ENCODE data around the gene SENP5. TPM values are rescaled to one million over a fixed set of nuclear protein-coding genes. Genes with fewer than 3 reads are reported as not detected.
A peak's percentile ranks its signal among the peaks of the same experiment; 100 is the strongest.

Gene SENP5
- total RNA-seq, 1 experiment from 2014 or later, result 52.3 TPM

DNA sequence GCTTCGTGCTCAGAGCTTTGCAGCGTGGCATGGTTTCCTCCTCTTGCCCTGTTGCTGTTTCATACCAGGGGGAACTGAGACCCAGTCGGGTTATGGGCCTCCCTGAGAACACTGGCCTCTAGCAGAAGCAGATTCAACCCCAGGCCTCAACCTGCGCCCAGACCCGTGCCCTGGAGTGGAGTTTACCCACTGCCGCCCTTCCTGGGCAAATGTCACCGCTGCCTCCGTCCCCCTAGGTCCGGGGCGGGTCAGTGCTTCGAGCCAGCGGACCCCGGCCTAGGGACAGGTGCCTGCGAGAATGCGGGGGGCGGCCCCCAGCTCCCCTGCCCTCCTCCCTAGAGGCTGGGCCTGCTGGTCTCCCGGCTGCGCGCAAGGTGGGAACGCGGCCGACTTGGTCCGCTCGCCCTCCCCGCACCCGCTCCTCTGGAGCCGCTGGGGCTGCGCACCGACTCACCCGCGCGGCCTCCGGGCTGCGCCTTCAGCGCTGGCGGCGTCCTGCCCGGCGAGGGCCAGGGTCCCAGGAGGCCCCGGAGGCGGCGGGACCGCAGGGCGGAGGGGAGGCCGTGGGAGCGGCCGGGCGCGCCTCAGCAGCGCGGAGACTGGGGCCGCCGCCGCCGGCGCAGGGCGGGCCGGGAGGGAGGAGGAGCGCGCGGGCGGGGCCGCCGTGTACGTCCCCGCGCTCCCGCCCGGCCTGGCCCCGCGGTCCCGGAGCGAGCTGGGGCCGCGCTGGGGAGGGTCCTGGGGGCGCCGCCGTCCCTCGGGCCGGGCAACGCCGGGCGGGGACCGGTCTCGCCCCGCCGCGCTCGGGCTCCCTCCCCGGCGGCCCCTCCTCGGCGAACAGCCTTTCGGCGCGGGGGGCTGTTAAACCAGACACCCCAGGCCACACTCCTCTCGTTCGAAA lies 100.8 kb downstream of the SENP5 start, which contains the start of gene PIGZ:
Gene PIGZ (minus strand): TSS at position 601 of the 901 bp plus-strand sequence. CDS start 16,802 bp downstream, outside the sequence.
- POLR2A ChIA-PET (ENCODE audit: unreplicated experiment), result no interaction called here
- no peaks in the 10 kb centered on the region for H3K9me3 ChIP-seq (ENCODE audit: insufficient read depth, low read depth)
- intact Hi-C loops (cut with micrococcal nuclease; ENCODE audit: unreplicated experiment), result no loop called here
- CTCF ChIA-PET, result interaction anchor here (0.7 kb wide), 1 partner anchor 364 kb away, joined by 4 read pairs; no protein-coding TSS in a partner anchor
- peak within 1 kb of the TSS; percentile 99 for H2AFZ ChIP-seq
- no peaks in the 10 kb centered on the region for H4K20me1 ChIP-seq (ENCODE audit: insufficient read depth)
- H3K4me1 ChIP-seq (replicated peaks; ENCODE audit: insufficient read depth), result no peaks in the 10 kb centered on the region
- TF ChIP-seq, protein P1, sequence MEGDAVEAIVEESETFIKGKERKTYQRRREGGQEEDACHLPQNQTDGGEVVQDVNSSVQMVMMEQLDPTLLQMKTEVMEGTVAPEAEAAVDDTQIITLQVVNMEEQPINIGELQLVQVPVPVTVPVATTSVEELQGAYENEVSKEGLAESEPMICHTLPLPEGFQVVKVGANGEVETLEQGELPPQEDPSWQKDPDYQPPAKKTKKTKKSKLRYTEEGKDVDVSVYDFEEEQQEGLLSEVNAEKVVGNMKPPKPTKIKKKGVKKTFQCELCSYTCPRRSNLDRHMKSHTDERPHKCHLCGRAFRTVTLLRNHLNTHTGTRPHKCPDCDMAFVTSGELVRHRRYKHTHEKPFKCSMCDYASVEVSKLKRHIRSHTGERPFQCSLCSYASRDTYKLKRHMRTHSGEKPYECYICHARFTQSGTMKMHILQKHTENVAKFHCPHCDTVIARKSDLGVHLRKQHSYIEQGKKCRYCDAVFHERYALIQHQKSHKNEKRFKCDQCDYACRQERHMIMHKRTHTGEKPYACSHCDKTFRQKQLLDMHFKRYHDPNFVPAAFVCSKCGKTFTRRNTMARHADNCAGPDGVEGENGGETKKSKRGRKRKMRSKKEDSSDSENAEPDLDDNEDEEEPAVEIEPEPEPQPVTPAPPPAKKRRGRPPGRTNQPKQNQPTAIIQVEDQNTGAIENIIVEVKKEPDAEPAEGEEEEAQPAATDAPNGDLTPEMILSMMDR (conservative IDR thresholded peaks at IDR 0.05), result no peak
- TF ChIP-seq EZH2 (IDR thresholded peaks at IDR 0.05; ENCODE audit: low read depth), result 0 out of 2 replicates have a peak, but pooled peaks have one; percentile 80
- H3K27me3 ChIP-seq (ENCODE audit: insufficient read depth, low read depth), result peaks cover 22% of the 10 kb centered on the region
- no TSS peak for BruUV-seq (replicated peaks)
- H3F3A ChIP-seq (ENCODE audit: insufficient read depth, low read depth), result 0 out of 2 replicates have a peak, but pooled peaks cover 5% of the 10 kb centered on the region
- no peaks in the 10 kb centered on the region for H3K9me2 ChIP-seq (ENCODE audit: insufficient read depth)
- no peaks in the 10 kb centered on the region for H3K79me2 ChIP-seq (ENCODE audit: low read depth)
- H3K4me3 ChIP-seq, result peak within 1 kb of the TSS; percentile 73
- DNase-seq, result peak in 1 of 2 experiments; percentile 62
- H3K27ac ChIP-seq, result no peak within 1 kb of the TSS
- peak within 1 kb of the TSS; percentile 91 for H3K4me2 ChIP-seq
- H3K36me3 ChIP-seq (ENCODE audit: low read depth), result no peaks in the 10 kb centered on the region

DNA sequence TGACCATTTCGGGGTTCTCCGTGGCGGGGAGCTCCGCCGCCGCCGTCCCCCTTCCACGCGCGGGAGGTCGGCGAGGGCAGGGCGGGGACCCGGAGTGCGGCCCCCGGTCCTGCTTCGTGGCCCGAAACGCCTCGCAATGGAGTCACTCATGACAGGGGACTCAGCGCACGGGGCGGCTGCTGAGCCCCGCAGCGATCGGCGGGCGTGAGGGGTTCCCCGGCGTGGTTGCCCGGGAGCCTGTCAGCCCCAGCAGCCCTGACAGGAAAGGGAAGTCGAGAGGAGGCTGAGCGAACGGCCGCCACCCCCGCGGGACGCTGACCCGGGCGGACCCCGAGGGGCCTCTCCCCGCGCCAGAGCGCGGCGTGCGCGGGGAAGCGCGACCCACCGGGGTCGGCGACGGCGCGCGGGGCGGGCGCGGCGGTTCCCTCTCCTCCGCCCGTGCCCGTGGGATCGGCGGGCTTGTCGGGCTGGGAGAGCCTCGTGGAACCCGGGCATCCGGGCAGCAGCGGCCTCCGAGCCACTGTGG lies 101.5 kb downstream of the SENP5 start:
- POLR2A ChIA-PET (ENCODE audit: unreplicated experiment), result interaction anchor here (0.5 kb wide), 1 partner anchor 56 kb away, joined by 6 read pairs; no protein-coding TSS in a partner anchor
- no peaks in the 10 kb centered on the region for H3K9me2 ChIP-seq (ENCODE audit: insufficient read depth)
- no peak overlapping the region for H3K27ac ChIP-seq
- intact Hi-C loops (cut with micrococcal nuclease; ENCODE audit: unreplicated experiment), result no loop called here
- CTCF ChIA-PET, result interaction anchor here (0.6 to 1.3 kb wide), 6 partner anchors 8 to 757 kb away, joined by 3 to 7 read pairs (median 4); partner anchors contain the start of gene PAK2
- H3F3A ChIP-seq (ENCODE audit: insufficient read depth, low read depth), result 0 out of 2 replicates have a peak, but pooled peaks cover 5% of the 10 kb centered on the region
- TF ChIP-seq EZH2 (IDR thresholded peaks at IDR 0.05; ENCODE audit: low read depth), result peak; percentile 92
- TF ChIP-seq, protein P1 (conservative IDR thresholded peaks at IDR 0.05), result no peak
- no peaks in the 10 kb centered on the region for H4K20me1 ChIP-seq (ENCODE audit: insufficient read depth)
- DNase-seq, result peak in 1 of 2 experiments; percentile 41
- H3K4me3 ChIP-seq, result peak overlapping the region; percentile 73
- peak overlapping the region; percentile 91 for H3K4me2 ChIP-seq
- peak overlapping the region; percentile 99 for H2AFZ ChIP-seq
- BruUV-seq (replicated peaks), result no TSS peak
- peaks cover 22% of the 10 kb centered on the region for H3K27me3 ChIP-seq (ENCODE audit: insufficient read depth, low read depth)
- H3K36me3 ChIP-seq (ENCODE audit: low read depth), result no peaks in the 10 kb centered on the region
- H3K9me3 ChIP-seq (ENCODE audit: insufficient read depth, low read depth), result no peaks in the 10 kb centered on the region
- no peaks in the 10 kb centered on the region for H3K4me1 ChIP-seq (replicated peaks; ENCODE audit: insufficient read depth)
- no peaks in the 10 kb centered on the region for H3K79me2 ChIP-seq (ENCODE audit: low read depth)
